Neural progenitor cell (in vitro differentiated cells): Measurements from ENCODE around the gene ALX3. TPM values are rescaled to one million over a fixed set of nuclear protein-coding genes. Genes with fewer than 3 reads are reported as not detected.
A peak's percentile ranks its signal among the peaks of the same experiment; 100 is the strongest.

Source experiments
- DNase-seq: peaks from one replicate; pipeline ENCODE4 v3.0.0-alpha.2; 2016; ENCODE audit warnings: low spot score
- H2AFZ ChIP-seq: fragments of 200-600 bp; sonication (generic); replicated peaks from 2 replicates; pipeline ENCODE4 v1.6.1; 2016; ENCODE audit warnings: antibody characterized with exemption
- H3F3A ChIP-seq: fragments of 200-600 bp; sonication (generic); 2 replicates; pipeline ENCODE4 v1.6.1; 2016; ENCODE audit warnings: antibody characterized with exemption, low read depth
- H3K27ac ChIP-seq: fragments of 200-600 bp; sonication (generic); 2 replicates; pipeline ENCODE4 v1.5.1; 2016; ENCODE audit warnings: mild to moderate bottlenecking
- H3K27me3 ChIP-seq: fragments of 200-600 bp; sonication (generic); 2 replicates; pipeline ENCODE4 v1.6.1; 2016; ENCODE audit warnings: mild to moderate bottlenecking, moderate library complexity
- H3K36me3 ChIP-seq: fragments of 200-600 bp; sonication (generic); 2 replicates; pipeline ENCODE4 v1.5.1; 2016
- H3K4me1 ChIP-seq: fragments of 200-600 bp; sonication (generic); 2 replicates; pipeline ENCODE4 v1.6.1; 2016; ENCODE audit warnings: mixed run types
- H3K4me2 ChIP-seq: fragments of 200-600 bp; sonication (generic); 2 replicates; pipeline ENCODE4 v1.6.1; 2016
- H3K4me3 ChIP-seq: fragments of 200-600 bp; sonication (generic); 2 replicates; pipeline ENCODE4 v1.5.1; 2016
- H3K79me2 ChIP-seq: fragments of 200-600 bp; sonication (generic); 2 replicates; pipeline ENCODE4 v1.6.1; 2016; ENCODE audit warnings: low read depth
- H3K9ac ChIP-seq: fragments of 200-600 bp; sonication (generic); 2 replicates; pipeline ENCODE4 v1.6.1; 2016
- H3K9me3 ChIP-seq: fragments of 200-600 bp; sonication (generic); 2 replicates; pipeline ENCODE4 v1.5.1; 2016; ENCODE audit warnings: low read depth
- H4K20me1 ChIP-seq: fragments of 200-600 bp; sonication (generic); 2 replicates; pipeline ENCODE4 v1.6.1; 2016; ENCODE audit warnings: low read depth
- H3K27ac Mint-ChIP-seq: 3 replicates; pipeline ENCODE4 v1.8.0; 2021; ENCODE audit warnings: mixed read lengths
- H3K27me3 Mint-ChIP-seq: 2 replicates; pipeline ENCODE4 v1.8.0; 2022; ENCODE audit warnings: low read depth, mild to moderate bottlenecking, inconsistent platforms, moderate library complexity, mixed read lengths; ENCODE audit not compliant: insufficient read depth
- H3K36me3 Mint-ChIP-seq: 3 replicates; pipeline ENCODE4 v1.8.0; 2021; ENCODE audit warnings: mixed read lengths
- H3K4me1 Mint-ChIP-seq: 3 replicates; pipeline ENCODE4 v1.8.0; 2021; ENCODE audit warnings: mixed read lengths
- H3K4me3 Mint-ChIP-seq: 3 replicates; pipeline ENCODE4 v1.8.0; 2021; ENCODE audit warnings: mild to moderate bottlenecking, moderate library complexity, mixed read lengths
- H3K9me3 Mint-ChIP-seq: 3 replicates; pipeline ENCODE4 v1.8.0; 2020; ENCODE audit warnings: mixed read lengths
- EZH2 ChIP-seq: fragments of 200-600 bp; sonication (generic); IDR thresholded peaks from 2 replicates; pipeline ENCODE4 v1.6.1; 2017; ENCODE audit warnings: antibody characterized with exemption, mild to moderate bottlenecking, moderate library complexity
- EZH2phosphoT487 ChIP-seq: fragments of 200-600 bp; sonication (generic); IDR thresholded peaks from 2 replicates; pipeline ENCODE4 v1.6.1; 2017; ENCODE audit warnings: antibody characterized with exemption
- total RNA-seq: library from RNA; depleted of rRNA; stranded (reverse); fragments of >200 nt; gene quantifications from 2 replicates; pipeline ENCODE4 v1.2.3, GENCODE V29; 2015; ENCODE audit warnings: low replicate concordance
- TF ChIP-seq, protein P1 (sequence below): fragments of 200-600 bp; sonication (generic); IDR thresholded peaks from 2 replicates; pipeline ENCODE4 v1.5.1; 2017; ENCODE audit warnings: antibody characterized with exemption, mild to moderate bottlenecking

Gene ALX3
- total RNA-seq, 1 donor from 2014 or later: not detected

DNA sequence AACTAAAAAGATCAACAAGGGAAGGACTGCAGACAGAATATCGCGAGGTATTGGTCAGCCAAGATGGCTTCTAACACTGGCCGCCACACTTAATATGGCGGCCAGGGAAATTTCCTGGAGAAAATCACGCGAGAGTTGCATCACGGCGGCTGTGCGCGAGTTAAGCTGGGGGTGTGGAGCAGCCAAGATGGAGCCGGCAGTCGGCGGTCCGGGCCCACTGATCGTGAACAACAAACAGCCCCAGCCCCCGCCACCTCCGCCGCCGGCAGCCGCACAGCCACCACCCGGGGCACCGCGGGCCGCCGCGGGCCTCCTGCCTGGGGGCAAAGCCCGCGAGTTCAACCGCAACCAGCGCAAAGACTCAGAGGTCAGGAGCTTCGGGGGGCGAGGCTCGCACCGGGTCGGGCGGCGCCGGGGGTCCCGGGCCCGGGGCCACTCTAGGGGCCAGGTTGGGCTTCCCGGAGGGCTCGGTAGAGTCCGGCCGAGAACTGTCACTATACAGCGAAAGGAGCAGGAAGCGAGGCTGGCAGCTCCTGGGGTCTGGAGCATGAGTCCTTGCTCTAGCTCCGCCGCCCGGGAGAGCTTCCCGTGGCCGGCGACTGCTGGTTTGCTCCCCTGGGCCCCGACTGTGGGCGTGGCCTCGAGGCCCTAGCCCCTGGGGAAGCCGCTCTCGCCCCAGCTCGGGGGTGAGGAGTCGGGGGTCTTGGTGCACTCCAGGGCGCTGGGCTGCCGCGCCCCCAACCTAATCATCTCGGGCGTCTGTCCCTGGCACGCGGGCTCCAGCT is 35.8 kb downstream of the ALX3 start, which contains the start of gene STRIP1:
TSS of gene STRIP1 (plus strand) at position 174 of the 785 bp plus-strand sequence. CDS start at position 188, 14 bp downstream.
- Mint-ChIP-seq H3K9me3 (no peaks in the 10 kb centered on the region), H3K36me3 (peaks cover 17% of the 10 kb centered on the region), H3K27ac (peak within 1 kb of the TSS; percentile 87), H3K4me1 (peaks cover 32% of the 10 kb centered on the region), H3K27me3 (no peaks in the 10 kb centered on the region), H3K4me3 (peak within 1 kb of the TSS; percentile 98)
- H3K27me3 ChIP-seq: no peaks in the 10 kb centered on the region
- H3K79me2 ChIP-seq: peaks cover 31% of the 10 kb centered on the region
- peak within 1 kb of the TSS; percentile 97 for H3K9ac ChIP-seq
- peak within 1 kb of the TSS; percentile 85 for H3K27ac ChIP-seq
- peaks cover 14% of the 10 kb centered on the region for H3F3A ChIP-seq
- no peaks in the 10 kb centered on the region for H3K9me3 ChIP-seq
- TF ChIP-seq, protein P1, sequence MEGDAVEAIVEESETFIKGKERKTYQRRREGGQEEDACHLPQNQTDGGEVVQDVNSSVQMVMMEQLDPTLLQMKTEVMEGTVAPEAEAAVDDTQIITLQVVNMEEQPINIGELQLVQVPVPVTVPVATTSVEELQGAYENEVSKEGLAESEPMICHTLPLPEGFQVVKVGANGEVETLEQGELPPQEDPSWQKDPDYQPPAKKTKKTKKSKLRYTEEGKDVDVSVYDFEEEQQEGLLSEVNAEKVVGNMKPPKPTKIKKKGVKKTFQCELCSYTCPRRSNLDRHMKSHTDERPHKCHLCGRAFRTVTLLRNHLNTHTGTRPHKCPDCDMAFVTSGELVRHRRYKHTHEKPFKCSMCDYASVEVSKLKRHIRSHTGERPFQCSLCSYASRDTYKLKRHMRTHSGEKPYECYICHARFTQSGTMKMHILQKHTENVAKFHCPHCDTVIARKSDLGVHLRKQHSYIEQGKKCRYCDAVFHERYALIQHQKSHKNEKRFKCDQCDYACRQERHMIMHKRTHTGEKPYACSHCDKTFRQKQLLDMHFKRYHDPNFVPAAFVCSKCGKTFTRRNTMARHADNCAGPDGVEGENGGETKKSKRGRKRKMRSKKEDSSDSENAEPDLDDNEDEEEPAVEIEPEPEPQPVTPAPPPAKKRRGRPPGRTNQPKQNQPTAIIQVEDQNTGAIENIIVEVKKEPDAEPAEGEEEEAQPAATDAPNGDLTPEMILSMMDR: no peak
- TF ChIP-seq EZH2 (no peak), EZH2phosphoT487 (no peak)
- peaks cover 9% of the 10 kb centered on the region for H3K4me1 ChIP-seq
- peaks cover 29% of the 10 kb centered on the region for H4K20me1 ChIP-seq
- H2AFZ ChIP-seq: peak within 1 kb of the TSS; percentile 94
- no peaks in the 10 kb centered on the region for H3K36me3 ChIP-seq
- H3K4me3 ChIP-seq: peak within 1 kb of the TSS; percentile 91
- DNase-seq: peak; percentile 95
- peak within 1 kb of the TSS; percentile 96 for H3K4me2 ChIP-seq

DNA sequence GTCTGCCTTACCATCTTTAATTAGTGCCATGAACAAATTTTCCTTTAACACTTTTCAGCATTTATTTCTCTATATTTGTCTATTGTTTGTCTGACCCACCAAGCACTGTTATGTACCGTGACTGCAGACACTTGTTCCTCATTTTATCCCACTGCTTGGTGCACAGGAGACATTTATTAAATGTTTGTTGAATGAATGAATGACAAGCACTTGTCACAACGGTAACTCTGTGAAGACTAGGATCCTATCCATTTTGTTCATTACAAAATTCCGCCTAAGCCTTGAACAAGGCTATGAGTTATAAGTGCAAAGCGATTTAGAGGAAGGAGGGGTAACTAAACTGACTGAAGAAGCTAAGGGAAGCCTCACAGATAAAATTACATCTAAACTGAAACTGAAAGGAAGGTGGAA is 36.4 kb downstream of the ALX3 start:
- TF ChIP-seq EZH2phosphoT487 (no peak), EZH2 (no peak)
- TF ChIP-seq, protein P1: no peak
- peak overlapping the region; percentile 87 for H3K27ac Mint-ChIP-seq
- Histone ChIP-seq H3K36me3 (no peaks in the 10 kb centered on the region), H4K20me1 (peaks cover 29% of the 10 kb centered on the region), H3K9me3 (no peaks in the 10 kb centered on the region), H3K27me3 (no peaks in the 10 kb centered on the region), H3F3A (peaks cover 14% of the 10 kb centered on the region), H3K4me3 (peak overlapping the region; percentile 91), H3K4me2 (peak overlapping the region; percentile 96), H2AFZ (peak overlapping the region; percentile 70), H3K79me2 (peaks cover 31% of the 10 kb centered on the region), H3K4me1 (peaks cover 9% of the 10 kb centered on the region), H3K9ac (no peak overlapping the region), H3K27ac (no peak overlapping the region)
- H3K4me3 Mint-ChIP-seq: peak overlapping the region; percentile 96
- H3K9me3 Mint-ChIP-seq: no peaks in the 10 kb centered on the region
- H3K27me3 Mint-ChIP-seq: no peaks in the 10 kb centered on the region
- H3K4me1 Mint-ChIP-seq: peaks cover 33% of the 10 kb centered on the region
- peaks cover 14% of the 10 kb centered on the region for H3K36me3 Mint-ChIP-seq
- DNase-seq: no peak

DNA sequence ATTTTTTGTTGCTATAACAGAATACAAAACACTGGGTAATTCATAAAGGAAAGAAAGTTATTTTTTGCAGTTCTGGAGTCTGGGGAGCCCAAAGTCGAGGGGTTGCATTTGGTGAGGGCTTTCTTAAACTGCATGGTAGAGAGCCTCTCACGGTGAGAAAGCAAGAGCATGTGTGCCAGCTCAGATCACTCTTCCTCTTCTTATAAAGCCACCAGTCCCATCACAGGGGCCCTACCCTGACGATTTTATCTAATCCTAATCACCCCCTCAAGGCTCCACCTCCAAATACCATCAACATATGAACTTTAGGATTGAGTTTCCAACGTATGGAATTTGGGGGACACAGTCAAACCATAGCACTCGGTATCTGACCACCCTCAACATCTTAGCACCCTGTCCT is 37.1 kb downstream of the ALX3 start:
- no peak overlapping the region for H2AFZ ChIP-seq
- peaks cover 14% of the 10 kb centered on the region for H3F3A ChIP-seq
- H3K36me3 ChIP-seq: no peaks in the 10 kb centered on the region
- Mint-ChIP-seq H3K36me3 (peaks cover 7% of the 10 kb centered on the region), H3K9me3 (no peaks in the 10 kb centered on the region), H3K4me1 (peaks cover 33% of the 10 kb centered on the region), H3K27ac (peak overlapping the region; percentile 87), H3K4me3 (peak overlapping the region; percentile 96), H3K27me3 (no peaks in the 10 kb centered on the region)
- H3K4me3 ChIP-seq: no peak overlapping the region
- H3K79me2 ChIP-seq: peaks cover 31% of the 10 kb centered on the region
- peaks cover 9% of the 10 kb centered on the region for H3K4me1 ChIP-seq
- TF ChIP-seq EZH2phosphoT487: no peak
- no peak for TF ChIP-seq EZH2
- TF ChIP-seq, protein P1: no peak
- no peak for DNase-seq
- H4K20me1 ChIP-seq: peaks cover 29% of the 10 kb centered on the region
- no peaks in the 10 kb centered on the region for H3K9me3 ChIP-seq
- H3K9ac ChIP-seq: no peak overlapping the region
- H3K27ac ChIP-seq: no peak overlapping the region
- H3K4me2 ChIP-seq: no peak overlapping the region
- H3K27me3 ChIP-seq: no peaks in the 10 kb centered on the region
